ENCODE measurements around the gene HNRNPK. TPM values are rescaled to one million over a fixed set of nuclear protein-coding genes. Genes with fewer than 3 reads are reported as not detected.

Gene HNRNPK
- total and polyA plus RNA-seq, 10 of the 15 experiments (the other 5 are each of a cell fraction or from before 2014, with no cell fraction given): 235 to 970 (median 652) TPM

GRCh38 chr9:83979812-83980394 is at the start of gene HNRNPK (continued):
- TF ChIP-seq MLLT1 (IDR thresholded peaks at IDR 0.05): no peak
- TF ChIP-seq POLR2A (IDR thresholded peaks at IDR 0.05; ENCODE audit: low read depth, low read length): peak; percentile 88
- TF ChIP-seq NFYA (IDR thresholded peaks at IDR 0.05; ENCODE audit: borderline replicate concordance, low read depth, low read length): peak; percentile 34
- peak; percentile 98 for TF ChIP-seq NFYB (IDR thresholded peaks at IDR 0.05; ENCODE audit: insufficient read depth, low read depth, low read length)
- no peak for TF ChIP-seq POU2F2 (IDR thresholded peaks at IDR 0.05; ENCODE audit: borderline replicate concordance, low read depth, low read length)
- TF ChIP-seq BHLHE40 (IDR thresholded peaks at IDR 0.05; ENCODE audit: borderline replicate concordance in 1 of 2, low read depth in 2 of 2, low read length in 1 of 2): peak in 1 of 2 experiments; percentile 17; a peak in 2 of 4 replicates
- 0 out of 2 replicates have a peak, but pooled peaks have one; percentile 31 for TF ChIP-seq SREBF1 (IDR thresholded peaks at IDR 0.05; ENCODE audit: low read length)

GRCh38 chr9:84027201-84027600 is 47.2 kb upstream of the HNRNPK start:
- WGBS (ENCODE audit: insufficient coverage, insufficient replicate concordance, low lambda C conversion rate, missing lambda C conversion rate): 65% methylated on average over 4 of the region's 4 CpGs
- ChIA-PET CTCF (no interaction called here), SMC1A (ENCODE audit: uncharacterized antibody, unreplicated experiment) (no interaction called here), POLR2A (no interaction called here), RAD21 (ENCODE audit: unreplicated experiment) (no interaction called here)
- no peaks in the 10 kb centered on the region for H3K9me3 ChIP-seq (replicated peaks; ENCODE audit: control insufficient read depth, insufficient read depth, low read length)
- DNase-seq (ENCODE audit: low read depth, low spot score) (no peak), FAIRE-seq (no peak), ATAC-seq (no peak)
- H3K4me3 ChIP-seq: no peak overlapping the region
- H3K27ac ChIP-seq (ENCODE audit: control insufficient read depth, insufficient read depth): no peak overlapping the region
- no peaks in the 10 kb centered on the region for H3K27me3 ChIP-seq (replicated peaks in 1 of 2; ENCODE audit: control insufficient read depth in 2 of 2, insufficient read depth in 2 of 2, low read length in 1 of 2)
- no peaks in the 10 kb centered on the region for H3K36me3 ChIP-seq (ENCODE audit: control insufficient read depth in 2 of 2, insufficient read depth in 2 of 2, low read length in 1 of 2)
- no peaks in the 10 kb centered on the region for H4K20me1 ChIP-seq (ENCODE audit: control insufficient read depth, insufficient read depth)
- BruUV-seq (replicated peaks): no TSS peak
- no peak for TF ChIP-seq PAX8 (IDR thresholded peaks at IDR 0.05)
- TF ChIP-seq HCFC1 (IDR thresholded peaks at IDR 0.05; ENCODE audit: low read length): no peak
- TF ChIP-seq KLF5 (IDR thresholded peaks at IDR 0.05; ENCODE audit: partially characterized antibody): no peak
- TF ChIP-seq IRF3 (IDR thresholded peaks at IDR 0.05): no peak
- TF ChIP-seq MXI1 (IDR thresholded peaks at IDR 0.05; ENCODE audit: low read depth, low read length): no peak
- TF ChIP-seq RFX5 (IDR thresholded peaks at IDR 0.05; ENCODE audit: low read depth, low read length): no peak
- TF ChIP-seq NFIC (IDR thresholded peaks at IDR 0.05; ENCODE audit: low read depth, low read length): no peak
- no peak for TF ChIP-seq RAD21 (IDR thresholded peaks at IDR 0.05; ENCODE audit: insufficient read depth, low read depth, low read length)
- TF ChIP-seq IRF5 (IDR thresholded peaks at IDR 0.05; ENCODE audit: borderline replicate concordance): no peak
- no peak for TF ChIP-seq TARDBP (IDR thresholded peaks at IDR 0.05; ENCODE audit: borderline replicate concordance)
- no peak for TF ChIP-seq MYC (IDR thresholded peaks at IDR 0.05; ENCODE audit: insufficient read depth, insufficient read length, insufficient replicate concordance, low read length, severe bottlenecking)
- no peak for TF ChIP-seq DPF2 (IDR thresholded peaks at IDR 0.05)
- no peak for TF ChIP-seq ZNF622 (IDR thresholded peaks at IDR 0.05)
- TF ChIP-seq SPI1 (IDR thresholded peaks at IDR 0.05; ENCODE audit: borderline replicate concordance, insufficient read depth, low read depth, low read length): no peak
- H3K4me2 ChIP-seq (ENCODE audit: control insufficient read depth, insufficient read depth): no peak overlapping the region
- in situ Hi-C loops (cut with MboI) (no loop called here), intact Hi-C loops (cut with micrococcal nuclease; ENCODE audit: unreplicated experiment) (no loop called here)
- H3K9ac ChIP-seq (ENCODE audit: control insufficient read depth, insufficient read depth, low read length): no peak overlapping the region
- no peaks in the 10 kb centered on the region for H3K4me1 ChIP-seq (ENCODE audit: control insufficient read depth, insufficient read depth, low read length)
- H2AFZ ChIP-seq (ENCODE audit: control insufficient read depth, low read depth, low read length): no peak overlapping the region
- no peaks in the 10 kb centered on the region for H3K79me2 ChIP-seq (ENCODE audit: control insufficient read depth, insufficient read depth, low read length)
